HepG2 (cell line): Measurements from ENCODE around the gene TUBA4B. TPM values are rescaled to one million over a fixed set of nuclear protein-coding genes. Genes with fewer than 3 reads are reported as not detected.
A peak's percentile ranks its signal among the peaks of the same experiment; 100 is the strongest.

Source experiments
- ATM ChIP-seq: fragments of 450-650 bp; IDR thresholded peaks from 2 replicates; pipeline ENCODE4 v1.7.1; 2017; ENCODE audit warnings: mild to moderate bottlenecking, borderline replicate concordance
- FOXA3 ChIP-seq: IDR thresholded peaks from 2 replicates; pipeline ENCODE4 v1.6.1; 2016; ENCODE audit warnings: missing genetic modification reagents, missing compliant biosample characterization
- FOXK2 ChIP-seq: fragments of 450-650 bp; IDR thresholded peaks from 2 replicates; pipeline ENCODE4 v1.6.1; 2016
- HOXD1 ChIP-seq: sonication (generic); formaldehyde crosslinking; IDR thresholded peaks from 2 replicates; pipeline ENCODE4 v1.5.0; 2020; ENCODE audit warnings: missing genetic modification reagents
- MED13 ChIP-seq: sonication (generic); formaldehyde crosslinking; IDR thresholded peaks from 2 replicates; pipeline ENCODE4 v1.5.0; 2020; ENCODE audit warnings: missing genetic modification reagents
- MYNN ChIP-seq: sonication (generic); formaldehyde crosslinking; IDR thresholded peaks from 2 replicates; pipeline ENCODE4 v1.4.0; 2020; ENCODE audit warnings: mild to moderate bottlenecking, low read depth, missing genetic modification reagents
- NAIF1 ChIP-seq: sonication (generic); formaldehyde crosslinking; IDR thresholded peaks from 2 replicates; pipeline ENCODE4 v1.5.0; 2020; ENCODE audit warnings: mild to moderate bottlenecking, missing genetic modification reagents, borderline replicate concordance
- PHF8 ChIP-seq: sonication (generic); formaldehyde crosslinking; IDR thresholded peaks from 2 replicates; pipeline ENCODE4 v1.5.0; 2020; ENCODE audit warnings: missing genetic modification reagents
- PRMT3 ChIP-seq: sonication (generic); formaldehyde crosslinking; IDR thresholded peaks from 2 replicates; pipeline ENCODE4 v1.8.1; 2022; ENCODE audit warnings: low read depth, mild to moderate bottlenecking, moderate library complexity, missing genetic modification reagents, borderline replicate concordance
- TMF1 ChIP-seq: sonication (generic); formaldehyde crosslinking; IDR thresholded peaks from 2 replicates; pipeline ENCODE4 v1.8.1; 2022; ENCODE audit warnings: low read depth, missing genetic modification reagents
- TOPORS ChIP-seq: sonication (generic); formaldehyde crosslinking; IDR thresholded peaks from 2 replicates; pipeline ENCODE4 v1.8.0; 2023; ENCODE audit warnings: mild to moderate bottlenecking, missing genetic modification reagents
- ZNF274 ChIP-seq: sonication (generic); formaldehyde crosslinking; IDR thresholded peaks from 2 replicates; pipeline ENCODE4 v1.5.1; 2020; ENCODE audit warnings: mild to moderate bottlenecking, missing genetic modification reagents
- ZNF510 ChIP-seq: sonication (generic); formaldehyde crosslinking; IDR thresholded peaks from 2 replicates; pipeline ENCODE4 v1.4.0; 2020; ENCODE audit warnings: low read depth, mild to moderate bottlenecking, missing genetic modification reagents
- ZNF737 ChIP-seq: sonication (generic); formaldehyde crosslinking; IDR thresholded peaks from 2 replicates; pipeline ENCODE4 v1.5.0; 2020; ENCODE audit warnings: missing genetic modification reagents, mild to moderate bottlenecking, borderline replicate concordance
- ZNF790 ChIP-seq: sonication (generic); formaldehyde crosslinking; IDR thresholded peaks from 2 replicates; pipeline ENCODE4 v1.8.0; 2022; ENCODE audit warnings: missing genetic modification reagents, mild to moderate bottlenecking, borderline replicate concordance
- polyA plus RNA-seq, 8 experiments: library from polyadenylated mRNA; depleted of rRNA in 3 of 8; stranded (reverse) in 7 of 8; unstranded in 1 of 8; fragments of >200 nt; fragmentation: Illumina TruSeq in 4 of 8; extraction: Trizol in 4 of 8; gene quantifications; 2 replicates each; pipeline versions ENCODE4 v1.2.1 to v1.2.3, GENCODE V29; 2011 to 2016; ENCODE audit warnings: low read depth in 4 of 8, missing spikeins in 1 of 8, mixed read lengths in 1 of 8; ENCODE audit not compliant: insufficient read depth in 1 of 8
- total RNA-seq, 5 experiments: library from RNA; depleted of rRNA; stranded (reverse); fragments of >200 nt; fragmentation: Illumina TruSeq; extraction: Trizol; gene quantifications; 2 replicates each; pipeline ENCODE4 v1.2.3, GENCODE V29; 2016; ENCODE audit warnings: low read depth in 1 of 5
- TF ChIP-seq, protein P1 (sequence below): sonication (generic); formaldehyde crosslinking; IDR thresholded peaks from 2 replicates; pipeline ENCODE4 v1.5.0; 2020; ENCODE audit warnings: mild to moderate bottlenecking, missing genetic modification reagents
- TF ChIP-seq, protein P2 (sequence below): sonication (generic); formaldehyde crosslinking; IDR thresholded peaks from 2 replicates; pipeline ENCODE4 v1.5.0; 2020; ENCODE audit warnings: mild to moderate bottlenecking, missing genetic modification reagents
- TF ChIP-seq, protein P3 (sequence below): sonication (generic); formaldehyde crosslinking; IDR thresholded peaks from 2 replicates; pipeline ENCODE4 v1.4.0; 2020; ENCODE audit warnings: missing genetic modification reagents, borderline replicate concordance
- TF ChIP-seq, protein P4 (sequence below): sonication (generic); formaldehyde crosslinking; IDR thresholded peaks from 2 replicates; pipeline ENCODE4 v1.4.0; 2020; ENCODE audit warnings: low read depth, missing genetic modification reagents

TUBA4B gene
- total and polyA plus RNA-seq, 2 of the 13 experiments (the other 11 are each of a cell fraction or from before 2014, with no cell fraction given), result 0.18 to 0.22 TPM

DNA sequence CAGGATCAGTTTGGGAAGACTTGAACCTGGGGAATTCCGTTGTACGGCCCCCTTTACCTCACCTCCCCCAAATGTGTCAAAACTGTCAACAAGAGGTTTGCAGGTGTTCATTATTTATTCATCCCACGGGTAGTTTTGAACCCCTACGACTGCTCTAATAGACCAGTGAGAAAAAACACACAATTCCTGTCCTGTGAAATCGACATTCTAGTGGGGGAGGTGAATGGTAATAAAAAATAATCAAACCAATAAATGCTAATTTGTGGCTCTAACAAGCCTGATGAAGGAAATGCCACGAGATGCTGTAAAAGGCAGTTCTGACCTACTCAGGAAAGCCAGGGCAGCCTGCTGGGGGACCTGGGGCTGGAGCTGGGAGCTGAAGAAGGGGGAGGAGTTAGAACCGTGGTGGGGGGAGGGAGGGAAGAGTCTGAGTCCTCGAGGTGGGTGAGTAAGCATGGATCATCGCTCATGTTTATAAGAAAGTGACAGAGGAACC, 25.7 kb downstream of the TUBA4B start (continued):
- TF ChIP-seq, protein P1, sequence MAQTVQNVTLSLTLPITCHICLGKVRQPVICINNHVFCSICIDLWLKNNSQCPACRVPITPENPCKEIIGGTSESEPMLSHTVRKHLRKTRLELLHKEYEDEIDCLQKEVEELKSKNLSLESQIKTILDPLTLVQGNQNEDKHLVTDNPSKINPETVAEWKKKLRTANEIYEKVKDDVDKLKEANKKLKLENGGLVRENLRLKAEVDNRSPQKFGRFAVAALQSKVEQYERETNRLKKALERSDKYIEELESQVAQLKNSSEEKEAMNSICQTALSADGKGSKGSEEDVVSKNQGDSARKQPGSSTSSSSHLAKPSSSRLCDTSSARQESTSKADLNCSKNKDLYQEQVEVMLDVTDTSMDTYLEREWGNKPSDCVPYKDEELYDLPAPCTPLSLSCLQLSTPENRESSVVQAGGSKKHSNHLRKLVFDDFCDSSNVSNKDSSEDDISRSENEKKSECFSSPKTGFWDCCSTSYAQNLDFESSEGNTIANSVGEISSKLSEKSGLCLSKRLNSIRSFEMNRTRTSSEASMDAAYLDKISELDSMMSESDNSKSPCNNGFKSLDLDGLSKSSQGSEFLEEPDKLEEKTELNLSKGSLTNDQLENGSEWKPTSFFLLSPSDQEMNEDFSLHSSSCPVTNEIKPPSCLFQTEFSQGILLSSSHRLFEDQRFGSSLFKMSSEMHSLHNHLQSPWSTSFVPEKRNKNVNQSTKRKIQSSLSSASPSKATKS (CRISPR knock-in tag), result peak; percentile 80; the same call in 1 of the 2 replicates
- no peak for TF ChIP-seq FOXA3
- TF ChIP-seq TMF1 (CRISPR knock-in tag), result peak; percentile 4; the same call in 1 of the 2 replicates
- TF ChIP-seq, protein P2, sequence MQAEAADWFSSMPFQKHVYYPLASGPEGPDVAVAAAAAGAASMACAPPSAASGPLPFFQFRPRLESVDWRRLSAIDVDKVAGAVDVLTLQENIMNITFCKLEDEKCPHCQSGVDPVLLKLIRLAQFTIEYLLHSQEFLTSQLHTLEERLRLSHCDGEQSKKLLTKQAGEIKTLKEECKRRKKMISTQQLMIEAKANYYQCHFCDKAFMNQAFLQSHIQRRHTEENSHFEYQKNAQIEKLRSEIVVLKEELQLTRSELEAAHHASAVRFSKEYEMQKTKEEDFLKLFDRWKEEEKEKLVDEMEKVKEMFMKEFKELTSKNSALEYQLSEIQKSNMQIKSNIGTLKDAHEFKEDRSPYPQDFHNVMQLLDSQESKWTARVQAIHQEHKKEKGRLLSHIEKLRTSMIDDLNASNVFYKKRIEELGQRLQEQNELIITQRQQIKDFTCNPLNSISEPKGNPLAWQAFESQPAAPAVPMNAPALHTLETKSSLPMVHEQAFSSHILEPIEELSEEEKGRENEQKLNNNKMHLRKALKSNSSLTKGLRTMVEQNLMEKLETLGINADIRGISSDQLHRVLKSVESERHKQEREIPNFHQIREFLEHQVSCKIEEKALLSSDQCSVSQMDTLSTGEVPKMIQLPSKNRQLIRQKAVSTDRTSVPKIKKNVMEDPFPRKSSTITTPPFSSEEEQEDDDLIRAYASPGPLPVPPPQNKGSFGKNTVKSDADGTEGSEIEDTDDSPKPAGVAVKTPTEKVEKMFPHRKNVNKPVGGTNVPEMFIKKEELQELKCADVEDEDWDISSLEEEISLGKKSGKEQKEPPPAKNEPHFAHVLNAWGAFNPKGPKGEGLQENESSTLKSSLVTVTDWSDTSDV (CRISPR knock-in tag), result 0 out of 2 replicates have a peak, but pooled peaks have one; percentile 2
- TF ChIP-seq ZNF510 (CRISPR knock-in tag), result peak; percentile 29; the same call in 1 of the 2 replicates
- no peak for TF ChIP-seq ATM
- TF ChIP-seq, protein P3, sequence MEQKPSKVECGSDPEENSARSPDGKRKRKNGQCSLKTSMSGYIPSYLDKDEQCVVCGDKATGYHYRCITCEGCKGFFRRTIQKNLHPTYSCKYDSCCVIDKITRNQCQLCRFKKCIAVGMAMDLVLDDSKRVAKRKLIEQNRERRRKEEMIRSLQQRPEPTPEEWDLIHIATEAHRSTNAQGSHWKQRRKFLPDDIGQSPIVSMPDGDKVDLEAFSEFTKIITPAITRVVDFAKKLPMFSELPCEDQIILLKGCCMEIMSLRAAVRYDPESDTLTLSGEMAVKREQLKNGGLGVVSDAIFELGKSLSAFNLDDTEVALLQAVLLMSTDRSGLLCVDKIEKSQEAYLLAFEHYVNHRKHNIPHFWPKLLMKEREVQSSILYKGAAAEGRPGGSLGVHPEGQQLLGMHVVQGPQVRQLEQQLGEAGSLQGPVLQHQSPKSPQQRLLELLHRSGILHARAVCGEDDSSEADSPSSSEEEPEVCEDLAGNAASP (CRISPR knock-in tag), result no peak
- TF ChIP-seq TOPORS (CRISPR knock-in tag), result 0 out of 2 replicates have a peak, but pooled peaks have one; percentile 13
- 0 out of 2 replicates have a peak, but pooled peaks have one; percentile 14 for TF ChIP-seq PRMT3 (CRISPR knock-in tag)
- TF ChIP-seq, protein P4, sequence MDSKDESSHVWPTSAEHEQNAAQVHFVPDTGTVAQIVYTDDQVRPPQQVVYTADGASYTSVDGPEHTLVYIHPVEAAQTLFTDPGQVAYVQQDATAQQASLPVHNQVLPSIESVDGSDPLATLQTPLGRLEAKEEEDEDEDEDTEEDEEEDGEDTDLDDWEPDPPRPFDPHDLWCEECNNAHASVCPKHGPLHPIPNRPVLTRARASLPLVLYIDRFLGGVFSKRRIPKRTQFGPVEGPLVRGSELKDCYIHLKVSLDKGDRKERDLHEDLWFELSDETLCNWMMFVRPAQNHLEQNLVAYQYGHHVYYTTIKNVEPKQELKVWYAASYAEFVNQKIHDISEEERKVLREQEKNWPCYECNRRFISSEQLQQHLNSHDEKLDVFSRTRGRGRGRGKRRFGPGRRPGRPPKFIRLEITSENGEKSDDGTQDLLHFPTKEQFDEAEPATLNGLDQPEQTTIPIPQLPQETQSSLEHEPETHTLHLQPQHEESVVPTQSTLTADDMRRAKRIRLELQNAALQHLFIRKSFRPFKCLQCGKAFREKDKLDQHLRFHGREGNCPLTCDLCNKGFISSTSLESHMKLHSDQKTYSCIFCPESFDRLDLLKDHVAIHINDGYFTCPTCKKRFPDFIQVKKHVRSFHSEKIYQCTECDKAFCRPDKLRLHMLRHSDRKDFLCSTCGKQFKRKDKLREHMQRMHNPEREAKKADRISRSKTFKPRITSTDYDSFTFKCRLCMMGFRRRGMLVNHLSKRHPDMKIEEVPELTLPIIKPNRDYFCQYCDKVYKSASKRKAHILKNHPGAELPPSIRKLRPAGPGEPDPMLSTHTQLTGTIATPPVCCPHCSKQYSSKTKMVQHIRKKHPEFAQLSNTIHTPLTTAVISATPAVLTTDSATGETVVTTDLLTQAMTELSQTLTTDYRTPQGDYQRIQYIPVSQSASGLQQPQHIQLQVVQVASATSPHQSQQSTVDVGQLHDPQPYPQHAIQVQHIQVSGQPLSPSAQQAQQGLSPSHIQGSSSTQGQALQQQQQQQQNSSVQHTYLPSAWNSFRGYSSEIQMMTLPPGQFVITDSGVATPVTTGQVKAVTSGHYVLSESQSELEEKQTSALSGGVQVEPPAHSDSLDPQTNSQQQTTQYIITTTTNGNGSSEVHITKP (CRISPR knock-in tag), result 0 out of 2 replicates have a peak, but pooled peaks have one; percentile 3
- no peak for TF ChIP-seq HOXD1
- TF ChIP-seq MYNN (CRISPR knock-in tag), result no peak
- TF ChIP-seq ZNF737 (CRISPR knock-in tag), result no peak
- peak; percentile 1; the same call in 1 of the 2 replicates for TF ChIP-seq ZNF274 (CRISPR knock-in tag)
- TF ChIP-seq PHF8 (CRISPR knock-in tag), result no peak
- no peak for TF ChIP-seq ZNF790 (CRISPR knock-in tag)
- no peak for TF ChIP-seq MED13 (CRISPR knock-in tag)
- 0 out of 2 replicates have a peak, but pooled peaks have one; percentile 15 for TF ChIP-seq NAIF1 (CRISPR knock-in tag)
- TF ChIP-seq FOXK2, result no peak
